H1 (cell line): ENCODE measurements around the gene ST3GAL2. TPM values are rescaled to one million over a fixed set of nuclear protein-coding genes. Genes with fewer than 3 reads are reported as not detected.

Experiments used
- CTCF ChIA-PET: fragments of 300-600 bp; sonication (Branson Sonifier 250); formaldehyde crosslinking; loops from one replicate; lab custom pipeline; 2021; ENCODE audit not compliant: partially characterized antibody; lab: Charles Lee
- POLR2A ChIA-PET: fragments of 300-600 bp; sonication (Branson Sonifier 250); formaldehyde crosslinking; loops from one replicate; lab custom pipeline; 2021; ENCODE audit warnings: inconsistent platforms; ENCODE audit not compliant: partially characterized antibody; lab: Charles Lee
- DNase-seq, 2 experiments: peaks; one replicate each; pipeline versions ENCODE4 v3.0.0 to v3.0.0-alpha.2; 2010 to 2022; ENCODE audit warnings: low spot score in 2 of 2, low read depth in 1 of 2, mixed read lengths in 1 of 2
- FAIRE-seq: peaks from 2 replicates; lab custom pipeline; 2011; peaks lifted over from hg19 to GRCh38; lab: Jason Lieb, UNC
- H2AFZ ChIP-seq: 2 replicates; pipeline ENCODE4 v1.8.1; 2012; ENCODE audit warnings: low read length, inconsistent platforms
- H2AK5ac ChIP-seq: 2 replicates; pipeline ENCODE4 v1.6.1; 2013; ENCODE audit warnings: low read depth, low read length
- H2BK120ac ChIP-seq: replicated peaks from 2 replicates; pipeline ENCODE3; 2013; ENCODE audit warnings: low read depth, low read length, inconsistent platforms
- H2BK12ac ChIP-seq: 2 replicates; pipeline ENCODE4 v1.6.1; 2013; ENCODE audit warnings: low read depth, low read length
- H2BK15ac ChIP-seq: 2 replicates; pipeline ENCODE4 v1.6.1; 2013; ENCODE audit warnings: low read length
- H2BK20ac ChIP-seq: 2 replicates; pipeline ENCODE4 v1.6.1; 2013; ENCODE audit warnings: low read length
- H2BK5ac ChIP-seq: 2 replicates; pipeline ENCODE4 v1.6.1; 2013; ENCODE audit warnings: low read depth, low read length
- H3K14ac ChIP-seq: 2 replicates; pipeline ENCODE4 v1.6.1; 2013; ENCODE audit warnings: inconsistent platforms; ENCODE audit not compliant: insufficient read length
- H3K18ac ChIP-seq: 2 replicates; pipeline ENCODE4 v1.6.1; 2013; ENCODE audit warnings: low read length; ENCODE audit errors: extremely low read depth
- H3K23ac ChIP-seq: 2 replicates; pipeline ENCODE4 v1.6.1; 2013; ENCODE audit warnings: inconsistent platforms; ENCODE audit not compliant: insufficient read length
- H3K23me2 ChIP-seq: 2 replicates; pipeline ENCODE4 v1.6.1; 2013; ENCODE audit warnings: low read depth, low read length
- H3K27ac ChIP-seq: 2 replicates; pipeline ENCODE4 v1.6.1; 2011; ENCODE audit warnings: low read depth, low read length, inconsistent platforms
- H3K27me3 ChIP-seq, 4 experiments: replicated peaks in 1 of 4; 1 replicate in 1 of 4; 2 replicates in 3 of 4; pipeline versions ENCODE4 v1.6.1 to v1.8.1; 2011 to 2013; ENCODE audit warnings: low read length in 3 of 4, mild to moderate bottlenecking in 3 of 4, inconsistent platforms in 2 of 4, mixed read lengths in 2 of 4, moderate library complexity in 1 of 4; ENCODE audit not compliant: control insufficient read depth in 3 of 4, insufficient read depth in 3 of 4; ENCODE audit errors: extremely low read depth in 1 of 4
- H3K36me3 ChIP-seq, 4 experiments: 2 replicates each; pipeline versions ENCODE4 v1.6.1 to v1.8.1; 2011 to 2013; ENCODE audit warnings: mild to moderate bottlenecking in 4 of 4, low read length in 3 of 4, moderate library complexity in 2 of 4, control low read depth in 1 of 4, inconsistent platforms in 1 of 4; ENCODE audit not compliant: insufficient read depth in 4 of 4, control insufficient read depth in 2 of 4
- H3K4ac ChIP-seq: replicated peaks from 2 replicates; pipeline ENCODE3; 2013; ENCODE audit warnings: low read length, low read depth, mixed read lengths, inconsistent platforms; ENCODE audit not compliant: insufficient read length
- H3K4me1 ChIP-seq, 4 experiments: replicated peaks in 1 of 4; 1 replicate in 1 of 4; 2 replicates in 3 of 4; pipeline versions ENCODE4 v1.6.1 to v1.8.1; 2011 to 2013; ENCODE audit warnings: low read length in 3 of 4, inconsistent platforms in 2 of 4, mixed read lengths in 1 of 4; ENCODE audit not compliant: insufficient read depth in 4 of 4, control insufficient read depth in 3 of 4
- H3K4me2 ChIP-seq, 2 experiments: 2 replicates each; pipeline versions ENCODE4 v1.6.1 to v1.8.1; 2011 to 2013; ENCODE audit warnings: low read depth in 2 of 2, low read length in 2 of 2, control low read depth in 1 of 2, inconsistent platforms in 1 of 2, mild to moderate bottlenecking in 1 of 2; ENCODE audit not compliant: insufficient read depth in 1 of 2
- H3K4me3 ChIP-seq, 4 experiments: fragments of 200-600, 300-600 bp in 1 of 4; sonication (generic), shearing (Covaris generic), sonication (Bioruptor Twin) in 1 of 4; 2 replicates each; pipeline versions ENCODE4 v1.5.1 to v1.8.1; 2011 to 2016; ENCODE audit warnings: low read length in 4 of 4, low read depth in 3 of 4, control low read depth in 2 of 4, inconsistent platforms in 2 of 4, mild to moderate bottlenecking in 2 of 4, mixed read lengths in 1 of 4, moderate library complexity in 1 of 4; ENCODE audit not compliant: insufficient read depth in 2 of 4; ENCODE audit errors: extremely low read depth in 1 of 4
- H3K56ac ChIP-seq: replicated peaks from 2 replicates; pipeline ENCODE3; 2013; ENCODE audit warnings: low read depth, mild to moderate bottlenecking, mixed read lengths, low read length, inconsistent platforms; ENCODE audit not compliant: insufficient read length
- H3K79me1 ChIP-seq: 2 replicates; pipeline ENCODE4 v1.6.1; 2013; ENCODE audit warnings: low read depth, low read length, control low read depth
- H3K79me2 ChIP-seq, 2 experiments: 2 replicates each; pipeline versions ENCODE4 v1.6.1 to v1.8.1; 2012 to 2013; ENCODE audit warnings: low read length in 2 of 2, mild to moderate bottlenecking in 2 of 2, inconsistent platforms in 1 of 2; ENCODE audit not compliant: insufficient read depth in 2 of 2, control insufficient read depth in 1 of 2
- H3K9ac ChIP-seq, 4 experiments: replicated peaks in 1 of 4; 1 replicate in 1 of 4; 2 replicates in 3 of 4; pipeline versions ENCODE4 v1.6.1 to v1.8.1; 2011 to 2013; ENCODE audit warnings: low read depth in 3 of 4, low read length in 3 of 4, control low read depth in 2 of 4, mild to moderate bottlenecking in 2 of 4, moderate library complexity in 2 of 4, inconsistent platforms in 1 of 4; ENCODE audit errors: extremely low read depth in 1 of 4
- H3K9me3 ChIP-seq, 2 experiments: 2 replicates each; pipeline versions ENCODE4 v1.6.1 to v1.8.1; 2012 to 2013; ENCODE audit warnings: mild to moderate bottlenecking in 2 of 2, moderate library complexity in 2 of 2, control low read depth in 1 of 2, inconsistent platforms in 1 of 2, low read depth in 1 of 2, low read length in 1 of 2, mixed read lengths in 1 of 2; ENCODE audit not compliant: insufficient read depth in 2 of 2
- H4K20me1 ChIP-seq, 2 experiments: replicated peaks in 1 of 2; 2 replicates each; pipeline versions ENCODE3 to v1.8.1; 2011 to 2013; ENCODE audit warnings: inconsistent platforms in 2 of 2, low read length in 2 of 2, mild to moderate bottlenecking in 1 of 2; ENCODE audit not compliant: insufficient read depth in 2 of 2, control insufficient read depth in 1 of 2
- H4K5ac ChIP-seq: 2 replicates; pipeline ENCODE4 v1.6.1; 2013; ENCODE audit warnings: low read length, low read depth, mixed read lengths, inconsistent platforms; ENCODE audit not compliant: insufficient read length
- H4K8ac ChIP-seq: 2 replicates; pipeline ENCODE4 v1.8.0; 2013; ENCODE audit warnings: mild to moderate bottlenecking, moderate library complexity, low read length, inconsistent platforms; ENCODE audit not compliant: insufficient read depth; ENCODE audit errors: extremely low read depth
- H4K91ac ChIP-seq: replicated peaks from 2 replicates; pipeline ENCODE3; 2013; ENCODE audit warnings: low read length, mixed read lengths, inconsistent platforms; ENCODE audit not compliant: insufficient read length
- ATF3 ChIP-seq: IDR thresholded peaks from 2 replicates; pipeline ENCODE4 v1.6.1; 2011; ENCODE audit warnings: low read depth, mild to moderate bottlenecking, low read length; ENCODE audit not compliant: insufficient read depth
- CHD1 ChIP-seq: IDR thresholded peaks from 2 replicates; pipeline ENCODE4 v1.6.1; 2012; ENCODE audit warnings: low read depth, low read length, improper control_type of control experiment
- JUND ChIP-seq: IDR thresholded peaks from 2 replicates; pipeline ENCODE4 v1.6.1; 2011; ENCODE audit warnings: mild to moderate bottlenecking, improper control_type of control experiment, low read length
- POLR2AphosphoS5 ChIP-seq: IDR thresholded peaks from 2 replicates; pipeline ENCODE4 v1.6.1; 2011; ENCODE audit warnings: low read depth, low read length
- RAD21 ChIP-seq, 2 experiments: IDR thresholded peaks in 1 of 2; conservative IDR thresholded peaks in 1 of 2; 2 replicates each; pipeline ENCODE4 v1.6.1; 2011; ENCODE audit warnings: low read depth in 2 of 2, low read length in 2 of 2, improper control_type of control experiment in 1 of 2, inconsistent platforms in 1 of 2, mild to moderate bottlenecking in 1 of 2, moderate library complexity in 1 of 2
- TEAD4 ChIP-seq: IDR thresholded peaks from 2 replicates; pipeline ENCODE4 v1.6.1; 2012; ENCODE audit warnings: low read depth, low read length, inconsistent platforms, mixed read lengths
- YY1 ChIP-seq: IDR thresholded peaks from 2 replicates; pipeline ENCODE4 v1.6.1; 2011; ENCODE audit warnings: low read depth, mild to moderate bottlenecking, low read length
- WGBS, 2 experiments: shearing (Covaris generic) in 1 of 2; methylation state at CpG; one replicate each; pipeline versions ENCODE4 v1.1.6 to v1.1.7; 2013 to 2015; ENCODE audit warnings: low lambda C conversion rate in 2 of 2, mixed read lengths in 2 of 2, inconsistent platforms in 1 of 2, low coverage in 1 of 2, missing lambda C conversion rate in 1 of 2; ENCODE audit not compliant: insufficient replicate concordance in 2 of 2, insufficient coverage in 1 of 2, insufficient read length in 1 of 2; ENCODE audit errors: extremely low coverage in 1 of 2, missing lambda C conversion rate in 1 of 2; 5-methylcytosine and 5-hydroxymethylcytosine counted together
- polyA plus RNA-seq, 7 experiments: library from polyadenylated mRNA; depleted of rRNA in 3 of 7; stranded (reverse) in 5 of 7; unstranded in 2 of 7; fragments of >200 nt in 5 of 7; fragments of 200-250 nt in 2 of 7; gene quantifications; 1 replicate in 5 of 7; 2 replicates in 1 of 7; 4 replicates in 1 of 7; pipeline versions ENCODE4 v1.2.1 to v1.2.3, GENCODE V29; 2011 to 2013; ENCODE audit warnings: missing spikeins in 2 of 7, mixed read lengths in 2 of 7
- total RNA-seq: library from RNA; stranded (reverse); fragmentation: NEBNext Ultra II Directional; extraction: Animal tissue kit (Norgen Biotek cat#: 25700); gene quantifications from 2 replicates; pipeline ENCODE4 v1.2.1, GENCODE V29; 2021

The ST3GAL2 gene
- total and polyA plus RNA-seq, 2 of the 8 experiments (the other 6 are each of a cell fraction or from before 2014, with no cell fraction given) = 14.4 to 39.7 TPM

GRCh38 chr16:70331091-70331490 lies 107.8 kb downstream of the ST3GAL2 start:
- Histone ChIP-seq H4K20me1 (no peaks in the 10 kb centered on the region), H3K27ac (no peak overlapping the region), H2BK15ac (no peak overlapping the region), H3K18ac (no peak overlapping the region), H3K79me1 (no peaks in the 10 kb centered on the region), H4K91ac (no peak overlapping the region), H3K23me2 (no peaks in the 10 kb centered on the region), H3K14ac (no peak overlapping the region), H3K4me2 (no peak overlapping the region), H3K36me3 (peaks cover 17 to 31% (median 26%) of the 10 kb centered on the region in 4 experiments), H3K9ac (no peak overlapping the region), H2BK5ac (no peak overlapping the region), H3K56ac (no peak overlapping the region), H2BK120ac (no peak overlapping the region), H3K4me1 (no peaks in the 10 kb centered on the region), H4K5ac (no peak overlapping the region), H2AK5ac (no peak overlapping the region), H3K23ac (no peak overlapping the region), H3K79me2 (no peaks in the 10 kb centered on the region), H2AFZ (no peak overlapping the region), H3K4me3 (no peak overlapping the region), H4K8ac (no peak overlapping the region), H3K9me3 (no peaks in the 10 kb centered on the region), H2BK20ac (no peak overlapping the region), H3K27me3 (no peaks in the 10 kb centered on the region), H3K4ac (no peak overlapping the region), H2BK12ac (no peak overlapping the region)
- DNase-seq (no peak), FAIRE-seq (no peak)
- TF ChIP-seq JUND = no peak
- no peak for TF ChIP-seq YY1
- TF ChIP-seq ATF3 = no peak
- TF ChIP-seq POLR2AphosphoS5 = no peak
- no peak for TF ChIP-seq RAD21 (IDR thresholded peaks at IDR 0.05 in 1 of 2, conservative IDR thresholded peaks at IDR 0.05 in 1 of 2; ENCODE audit: low read depth in 2 of 2, low read length in 2 of 2)
- TF ChIP-seq TEAD4 = no peak
- TF ChIP-seq CHD1 = no peak
- WGBS, 2 experiments = 86% methylated on average over 1 of the region's 1 CpG; no CpG with 5 or more reads in 1 of the 2 experiments
- ChIA-PET POLR2A (interaction anchor here (0.6 to 3.2 kb wide), 8 partner anchors 9 to 190 kb away, joined by 3 to 18 read pairs (median 4); partner anchors contain the start of genes AARS1 and DDX19B), CTCF (interaction anchor here (0.6 to 2.8 kb wide), 13 partner anchors 10 to 404 kb away, joined by 3 to 24 read pairs (median 4); partner anchors contain the start of gene DDX19A)
